GM19193 (cell line): ENCODE data around the gene ATAD3B.

Source experiments
- POLR2A ChIP-seq: IDR thresholded peaks from 4 replicates; pipeline ENCODE4 v1.6.1; 2011; ENCODE audit not compliant: insufficient read depth, insufficient read length; ENCODE audit errors: extremely low read depth

Gene ATAD3B

GRCh38 chr1:1527092-1527816 is 55.7 kb downstream of the ATAD3B start:
- TF ChIP-seq POLR2A, result no peak

- no peak for TF ChIP-seq POLR2A
These were observed 57.0 kb downstream of the ATAD3B start for GRCh38 chr1:1528301-1529267.

GRCh38 chr1:1529321-1529720 is 57.8 kb downstream of the ATAD3B start:
- no peak for TF ChIP-seq POLR2A

GRCh38 chr1:1529936-1530335 is 58.4 kb downstream of the ATAD3B start:
- TF ChIP-seq POLR2A, result no peak

GRCh38 chr1:1531947-1532346 is 60.4 kb downstream of the ATAD3B start:
- TF ChIP-seq POLR2A, result no peak

- no peak for TF ChIP-seq POLR2A
These were observed 63.0 kb downstream of the ATAD3B start for GRCh38 chr1:1534401-1535154.

GRCh38 chr1:1535201-1536018 is 63.8 kb downstream of the ATAD3B start:
- no peak for TF ChIP-seq POLR2A

GRCh38 chr1:1536019-1536937 is 64.7 kb downstream of the ATAD3B start:
- no peak for TF ChIP-seq POLR2A

GRCh38 chr1:1536938-1537546 is 65.5 kb downstream of the ATAD3B start:
- no peak for TF ChIP-seq POLR2A

GRCh38 chr1:1537626-1538250 is 66.2 kb downstream of the ATAD3B start:
- no peak for TF ChIP-seq POLR2A

- TF ChIP-seq POLR2A, result no peak
These were observed 66.8 kb downstream of the ATAD3B start for GRCh38 chr1:1538334-1538733.

- no peak for TF ChIP-seq POLR2A
These were observed 67.4 kb downstream of the ATAD3B start for GRCh38 chr1:1538989-1539309.
